HEK293 (cell line): Measurements from ENCODE around the gene HLA-DQB1.

Source experiments
- CTCF ChIP-seq: fragments of 450-650 bp; formaldehyde crosslinking; IDR thresholded peaks from 2 replicates; pipeline ENCODE4 v1.5.1; 2016; ENCODE audit warnings: missing biosample characterization, missing genetic modification characterization
- HOXA7 ChIP-seq: sonication (generic); formaldehyde crosslinking; IDR thresholded peaks from 2 replicates; pipeline ENCODE4 v1.8.1; 2022; ENCODE audit warnings: missing genetic modification reagents, borderline replicate concordance
- ZBTB20 ChIP-seq: fragments of 450-650 bp; formaldehyde crosslinking; IDR thresholded peaks from 2 replicates; pipeline ENCODE4 v1.5.1; 2016; ENCODE audit warnings: missing biosample characterization, missing genetic modification characterization
- ZIC2 ChIP-seq: fragments of 450-650 bp; formaldehyde crosslinking; IDR thresholded peaks from 2 replicates; pipeline ENCODE4 v1.5.1; 2016; ENCODE audit warnings: missing biosample characterization, missing genetic modification characterization
- ZNF121 ChIP-seq: fragments of 450-650 bp; formaldehyde crosslinking; IDR thresholded peaks from 2 replicates; pipeline ENCODE4 v1.5.1; 2016; ENCODE audit warnings: missing biosample characterization, missing genetic modification characterization
- ZNF639 ChIP-seq: fragments of 450-650 bp; formaldehyde crosslinking; IDR thresholded peaks from 2 replicates; pipeline ENCODE4 v1.5.1; 2016; ENCODE audit warnings: missing biosample characterization, missing genetic modification characterization
- TF ChIP-seq, protein P1 (sequence below): fragments of 450-650 bp; formaldehyde crosslinking; IDR thresholded peaks from 2 replicates; pipeline ENCODE4 v1.5.1; 2016; ENCODE audit warnings: missing biosample characterization, missing genetic modification characterization

DNA sequence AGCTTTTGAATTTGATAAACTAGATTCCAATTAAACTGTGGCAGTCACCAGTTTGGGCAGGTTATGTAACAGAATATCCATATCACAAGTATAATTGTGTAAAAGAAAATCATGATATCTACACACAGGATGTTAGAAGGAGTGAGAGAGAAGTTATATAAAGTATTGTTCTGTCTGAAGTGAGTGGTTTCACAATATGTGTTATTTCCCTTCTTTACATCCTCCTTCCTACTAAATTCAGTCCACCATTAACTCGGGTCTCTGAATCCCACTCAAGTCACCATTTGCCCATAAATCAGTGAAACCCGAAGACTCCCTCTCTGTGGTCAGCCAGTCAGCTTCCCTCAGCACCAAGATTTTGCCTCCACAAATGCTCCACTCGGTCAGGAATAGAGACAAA, 796 bp downstream of the HLA-DQB1 start:
- TF ChIP-seq CTCF (tag by site-specific recombination) (no peak), ZIC2 (tag by site-specific recombination) (no peak), HOXA7 (CRISPR knock-in tag) (no peak), ZNF121 (tag by site-specific recombination) (no peak), ZNF639 (tag by site-specific recombination) (no peak), ZBTB20 (tag by site-specific recombination) (no peak)
- TF ChIP-seq, protein P1, sequence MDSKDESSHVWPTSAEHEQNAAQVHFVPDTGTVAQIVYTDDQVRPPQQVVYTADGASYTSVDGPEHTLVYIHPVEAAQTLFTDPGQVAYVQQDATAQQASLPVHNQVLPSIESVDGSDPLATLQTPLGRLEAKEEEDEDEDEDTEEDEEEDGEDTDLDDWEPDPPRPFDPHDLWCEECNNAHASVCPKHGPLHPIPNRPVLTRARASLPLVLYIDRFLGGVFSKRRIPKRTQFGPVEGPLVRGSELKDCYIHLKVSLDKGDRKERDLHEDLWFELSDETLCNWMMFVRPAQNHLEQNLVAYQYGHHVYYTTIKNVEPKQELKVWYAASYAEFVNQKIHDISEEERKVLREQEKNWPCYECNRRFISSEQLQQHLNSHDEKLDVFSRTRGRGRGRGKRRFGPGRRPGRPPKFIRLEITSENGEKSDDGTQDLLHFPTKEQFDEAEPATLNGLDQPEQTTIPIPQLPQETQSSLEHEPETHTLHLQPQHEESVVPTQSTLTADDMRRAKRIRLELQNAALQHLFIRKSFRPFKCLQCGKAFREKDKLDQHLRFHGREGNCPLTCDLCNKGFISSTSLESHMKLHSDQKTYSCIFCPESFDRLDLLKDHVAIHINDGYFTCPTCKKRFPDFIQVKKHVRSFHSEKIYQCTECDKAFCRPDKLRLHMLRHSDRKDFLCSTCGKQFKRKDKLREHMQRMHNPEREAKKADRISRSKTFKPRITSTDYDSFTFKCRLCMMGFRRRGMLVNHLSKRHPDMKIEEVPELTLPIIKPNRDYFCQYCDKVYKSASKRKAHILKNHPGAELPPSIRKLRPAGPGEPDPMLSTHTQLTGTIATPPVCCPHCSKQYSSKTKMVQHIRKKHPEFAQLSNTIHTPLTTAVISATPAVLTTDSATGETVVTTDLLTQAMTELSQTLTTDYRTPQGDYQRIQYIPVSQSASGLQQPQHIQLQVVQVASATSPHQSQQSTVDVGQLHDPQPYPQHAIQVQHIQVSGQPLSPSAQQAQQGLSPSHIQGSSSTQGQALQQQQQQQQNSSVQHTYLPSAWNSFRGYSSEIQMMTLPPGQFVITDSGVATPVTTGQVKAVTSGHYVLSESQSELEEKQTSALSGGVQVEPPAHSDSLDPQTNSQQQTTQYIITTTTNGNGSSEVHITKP (tag by site-specific recombination) = no peak
